Hepatocyte (in vitro differentiated cells): Measurements from ENCODE around the gene BPIFA2.

Experiments
- EZH2 ChIP-seq: fragments of 200-600 bp; sonication (generic); IDR thresholded peaks from 2 replicates; pipeline ENCODE4 v1.6.1; 2016; ENCODE audit warnings: antibody characterized with exemption, mild to moderate bottlenecking, borderline replicate concordance
- EZH2phosphoT487 ChIP-seq: fragments of 200-600 bp; sonication (generic); IDR thresholded peaks from one replicate; pipeline ENCODE4 v1.6.1; 2018; ENCODE audit warnings: antibody characterized with exemption, mild to moderate bottlenecking, low read depth, moderate library complexity; ENCODE audit not compliant: unreplicated experiment, severe bottlenecking
- TF ChIP-seq, protein P1 (sequence below): fragments of 200-600 bp; sonication (generic); IDR thresholded peaks from 2 replicates; pipeline ENCODE4 v1.5.1; 2016; ENCODE audit warnings: antibody characterized with exemption, mild to moderate bottlenecking; ENCODE audit not compliant: poor library complexity

- TF ChIP-seq, protein P1, sequence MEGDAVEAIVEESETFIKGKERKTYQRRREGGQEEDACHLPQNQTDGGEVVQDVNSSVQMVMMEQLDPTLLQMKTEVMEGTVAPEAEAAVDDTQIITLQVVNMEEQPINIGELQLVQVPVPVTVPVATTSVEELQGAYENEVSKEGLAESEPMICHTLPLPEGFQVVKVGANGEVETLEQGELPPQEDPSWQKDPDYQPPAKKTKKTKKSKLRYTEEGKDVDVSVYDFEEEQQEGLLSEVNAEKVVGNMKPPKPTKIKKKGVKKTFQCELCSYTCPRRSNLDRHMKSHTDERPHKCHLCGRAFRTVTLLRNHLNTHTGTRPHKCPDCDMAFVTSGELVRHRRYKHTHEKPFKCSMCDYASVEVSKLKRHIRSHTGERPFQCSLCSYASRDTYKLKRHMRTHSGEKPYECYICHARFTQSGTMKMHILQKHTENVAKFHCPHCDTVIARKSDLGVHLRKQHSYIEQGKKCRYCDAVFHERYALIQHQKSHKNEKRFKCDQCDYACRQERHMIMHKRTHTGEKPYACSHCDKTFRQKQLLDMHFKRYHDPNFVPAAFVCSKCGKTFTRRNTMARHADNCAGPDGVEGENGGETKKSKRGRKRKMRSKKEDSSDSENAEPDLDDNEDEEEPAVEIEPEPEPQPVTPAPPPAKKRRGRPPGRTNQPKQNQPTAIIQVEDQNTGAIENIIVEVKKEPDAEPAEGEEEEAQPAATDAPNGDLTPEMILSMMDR, result no peak
- no peak for TF ChIP-seq EZH2
- no peak for TF ChIP-seq EZH2phosphoT487
Measured at GRCh38 chr20:33176101-33176500, 8.1 kb downstream of the BPIFA2 start.
